K562 (cell line): ENCODE results near the gene RNF40. TPM values are rescaled to one million over a fixed set of nuclear protein-coding genes. Genes with fewer than 3 reads are reported as not detected.
A peak's percentile ranks its signal among the peaks of the same experiment; 100 is the strongest.

Experiments used
- ATAC-seq: fragments of 200-7000 bp; cut with Tn5 transposase; 3 replicates; pipeline ENCODE4 v1.9.1; 2020; ENCODE audit warnings: moderate library complexity
- BruUV-seq: library from RNA; stranded (reverse); fragments of 400-500 nt; replicated peaks from 2 replicates; lab custom pipeline; 2021; lab: Mats Ljungman, UMichigan
- CTCF ChIA-PET: fragments of 300-600 bp; formaldehyde crosslinking; extraction: SDS; loops from one replicate; lab custom pipeline; 2021; ENCODE audit warnings: low intra/inter-chr PET ratio; lab: Yijun Ruan, JAX
- POLR2A ChIA-PET: fragments of 300-600, 350-650 bp; sonication (Branson Sonifier 250); formaldehyde crosslinking; extraction: SDS; loops from one replicate; lab custom pipeline; 2021; ENCODE audit warnings: antibody characterized with exemption, inconsistent platforms; lab: Yijun Ruan, JAX
- DNase-seq, 4 experiments: peaks; one replicate each; pipeline versions ENCODE4 v3.0.0 to v3.0.0-alpha.2; 2011 to 2018; ENCODE audit warnings: low spot score in 3 of 4, mixed read lengths in 3 of 4; ENCODE audit errors: extremely low read depth in 1 of 4
- FAIRE-seq: peaks from 2 replicates; lab custom pipeline; 2011; peaks lifted over from hg19 to GRCh38; lab: Jason Lieb, UNC
- H2AFZ ChIP-seq: 2 replicates; pipeline ENCODE4 v1.6.0; 2011; ENCODE audit warnings: low read depth, low read length, control low read depth, inconsistent platforms
- H3K27ac ChIP-seq: fragments of 200-600 bp; 3 replicates; pipeline ENCODE4 v1.8.0; 2011; ENCODE audit warnings: low read depth, mild to moderate bottlenecking, control low read depth, inconsistent platforms, low read length, moderate library complexity, mixed read lengths; ENCODE audit errors: extremely low read depth
- H3K27me3 ChIP-seq, 2 experiments: fragments of 300-600 bp in 1 of 2; 2 replicates in 1 of 2; 3 replicates in 1 of 2; pipeline versions ENCODE4 v1.6.0 to v1.8.0; 2011; ENCODE audit warnings: inconsistent platforms in 2 of 2, low read length in 2 of 2, mild to moderate bottlenecking in 1 of 2, mixed read lengths in 1 of 2, moderate library complexity in 1 of 2; ENCODE audit not compliant: control insufficient read depth in 2 of 2, insufficient read depth in 2 of 2
- H3K36me3 ChIP-seq: fragments of 300-600 bp; 3 replicates; pipeline ENCODE4 v1.8.0; 2011; ENCODE audit warnings: mild to moderate bottlenecking, low read length, inconsistent platforms; ENCODE audit not compliant: control insufficient read depth, insufficient read depth
- H3K4me1 ChIP-seq, 2 experiments: fragments of 200-600 bp in 1 of 2; replicated peaks in 1 of 2; 2 replicates in 1 of 2; 3 replicates in 1 of 2; pipeline versions ENCODE4 v1.5.1 to v1.8.0; 2011; ENCODE audit warnings: inconsistent platforms in 2 of 2, low read length in 2 of 2, mild to moderate bottlenecking in 1 of 2, mixed read lengths in 1 of 2, moderate library complexity in 1 of 2; ENCODE audit not compliant: control insufficient read depth in 2 of 2, insufficient read depth in 2 of 2
- H3K4me2 ChIP-seq: 2 replicates; pipeline ENCODE4 v1.6.1; 2011; ENCODE audit warnings: low read length, control low read depth, inconsistent platforms, mixed read lengths; ENCODE audit not compliant: insufficient read depth
- H3K4me3 ChIP-seq: fragments of 200-600 bp; sonication (generic), shearing (Covaris generic); 2 replicates; pipeline ENCODE4 v1.5.1; 2016; ENCODE audit warnings: control low read depth, inconsistent platforms
- H3K79me2 ChIP-seq: fragments of 200-600 bp; 3 replicates; pipeline ENCODE4 v1.8.0; 2011; ENCODE audit warnings: low read length, inconsistent platforms; ENCODE audit not compliant: control insufficient read depth, insufficient read depth
- H3K9ac ChIP-seq, 2 experiments: 2 replicates each; pipeline versions ENCODE4 v1.6.0 to v1.6.1; 2011; ENCODE audit warnings: low read depth in 2 of 2, low read length in 2 of 2, control low read depth in 1 of 2, inconsistent platforms in 1 of 2, mild to moderate bottlenecking in 1 of 2, mixed read lengths in 1 of 2; ENCODE audit not compliant: insufficient read depth in 1 of 2
- H3K9me1 ChIP-seq: one replicate; pipeline ENCODE4 v1.6.0; 2011; ENCODE audit warnings: inconsistent platforms, mild to moderate bottlenecking, low read length, moderate library complexity; ENCODE audit not compliant: control insufficient read depth, insufficient read depth
- H3K9me3 ChIP-seq: replicated peaks from 2 replicates; pipeline ENCODE4 v1.5.1; 2011; ENCODE audit warnings: low read depth, low read length, inconsistent platforms; ENCODE audit not compliant: control insufficient read depth, insufficient read depth
- H4K20me1 ChIP-seq: replicated peaks from 2 replicates; pipeline ENCODE4 v1.6.1; 2011; ENCODE audit warnings: low read length, inconsistent platforms, mixed read lengths; ENCODE audit not compliant: control insufficient read depth, insufficient read depth
- CTBP1 ChIP-seq: fragments of 450-650 bp; IDR thresholded peaks from 2 replicates; pipeline ENCODE4 v1.6.1; 2016; ENCODE audit warnings: borderline replicate concordance
- MITF ChIP-seq: IDR thresholded peaks from 2 replicates; pipeline ENCODE4 v1.6.1; 2014; ENCODE audit warnings: antibody characterized with exemption
- RNF219 ChIP-seq: fragments of 250-450 bp; sonication (Bioruptor Pico); IDR thresholded peaks from 2 replicates; pipeline ENCODE4 v1.5.0; 2022; ENCODE audit warnings: mild to moderate bottlenecking
- WGBS: fragments of 100-300 bp; shearing (Covaris generic); methylation state at CpG from one replicate; pipeline ENCODE4 v1.1.6; 2016; ENCODE audit warnings: low coverage, mixed read lengths; ENCODE audit not compliant: insufficient coverage; ENCODE audit errors: missing lambda C conversion rate; 5-methylcytosine and 5-hydroxymethylcytosine counted together
- in situ Hi-C: fragments of 300-500 bp; cut with MboI; formaldehyde crosslinking; loops from 4 replicates; pipeline ENCODE4 v1.15.0; 2018; ENCODE audit warnings: inconsistent platforms, mixed read lengths
- intact Hi-C: fragments of 100-400 bp; cut with micrococcal nuclease; formaldehyde crosslinking; loops from 2 replicates; pipeline ENCODE4 v1.14.2; 2022
- polyA plus RNA-seq, 8 experiments: library from polyadenylated mRNA; depleted of rRNA in 4 of 8; stranded (reverse) in 5 of 8; unstranded in 3 of 8; fragments of >200 nt; fragmentation: Nextera tagmentation in 2 of 8; fragmentation: Illumina TruSeq in 1 of 8; extraction: Ambion mirVana in 2 of 8; extraction: Trizol in 1 of 8; gene quantifications; 2 replicates each; pipeline versions ENCODE4 v1.2.1 to v1.2.3, GENCODE V29; 2011 to 2014; ENCODE audit warnings: inconsistent platforms in 1 of 8, missing spikeins in 1 of 8
- total RNA-seq, 7 experiments: library from RNA; depleted of rRNA in 6 of 7; stranded (reverse); fragments of >200 nt in 6 of 7; fragmentation: Illumina TruSeq in 2 of 7; extraction: Trizol in 2 of 7; gene quantifications; 2 replicates each; pipeline versions ENCODE4 v1.2.1 to v1.2.3, GENCODE V29; 2011 to 2021; ENCODE audit warnings: low replicate concordance in 1 of 7

RNF40 gene
- total and polyA plus RNA-seq, 9 of the 15 experiments (the other 6 are each of a cell fraction or from before 2014, with no cell fraction given), result 6.2 to 129 (median 81.5) TPM

GRCh38 chr16:30793508-30794069, 31.5 kb downstream of the RNF40 start:
- Histone ChIP-seq H3K9me3 (no peaks in the 10 kb centered on the region), H3K79me2 (no peaks in the 10 kb centered on the region), H3K27ac (no peak overlapping the region), H3K4me2 (no peak overlapping the region), H3K4me1 (peaks cover 0 to 10% of the 10 kb centered on the region in 2 experiments; a peak in 3 of 5 replicates), H2AFZ (no peak overlapping the region; the same call in 1 of the 2 replicates), H3K4me3 (no peak overlapping the region), H3K9me1 (no peaks in the 10 kb centered on the region), H4K20me1 (no peaks in the 10 kb centered on the region), H3K9ac (0 out of 4 replicates have a peak overlapping the region, but pooled peaks of 1 of the 2 experiments have one; percentile 4), H3K36me3 (no peaks in the 10 kb centered on the region), H3K27me3 (no peaks in the 10 kb centered on the region)
- ChIA-PET CTCF (no interaction called here), POLR2A (interaction anchor here (1.1 to 2.3 kb wide), 7 partner anchors 9 to 81 kb away, joined by 3 to 16 read pairs (median 6); no protein-coding TSS in a partner anchor)
- FAIRE-seq, result no peak
- WGBS, result 47% methylated on average over 7 of the region's 7 CpGs
- TF ChIP-seq RNF219 (CRISPR knock-in tag) (no peak), MITF (no peak), CTBP1 (peak; percentile 32; the same call in 1 of the 2 replicates)
- intact Hi-C loops (no loop called here), in situ Hi-C loops (no loop called here)
- ATAC-seq, result peak; percentile 26
- no TSS peak for BruUV-seq
- DNase-seq, result no peak
